Lung (tissue), 12 donors: ENCODE measurements around the gene MINAR1. TPM values are rescaled to one million over a fixed set of nuclear protein-coding genes. Genes with fewer than 3 reads are reported as not detected.
"Not testable (repeated sequence)": the region's sequence is repeated elsewhere in the genome, so short reads cannot be mapped to it uniquely, and the experiment has no call there.

Source experiments
- ATAC-seq: fragments of 200-7000 bp; cut with Tn5 transposase; one replicate; pipeline ENCODE4 v1.9.1; 2020; ENCODE audit warnings: moderate number of reproducible peaks; ENCODE audit not compliant: insufficient read depth, low FRiP score
- DNase-seq, 3 donors: peaks; one replicate each; pipeline ENCODE4 v3.0.0-alpha.2; 2013 to 2017
- H3K27ac ChIP-seq, 2 donors: one replicate each; pipeline ENCODE4 v1.5.1; 2013; ENCODE audit warnings: mild to moderate bottlenecking in 2 of 2, moderate library complexity in 2 of 2, control low read depth in 1 of 2, inconsistent platforms in 1 of 2, low read depth in 1 of 2, low read length in 1 of 2
- H3K27me3 ChIP-seq, 3 donors: one replicate each; pipeline ENCODE4 v1.5.1; 2013; ENCODE audit warnings: low read length in 2 of 3; ENCODE audit not compliant: control insufficient read depth in 3 of 3, insufficient read depth in 3 of 3
- H3K36me3 ChIP-seq, 4 donors: one replicate each; pipeline ENCODE4 v1.5.1; 2013; ENCODE audit warnings: low read length in 4 of 4, mild to moderate bottlenecking in 1 of 4, moderate library complexity in 1 of 4; ENCODE audit not compliant: control insufficient read depth in 4 of 4, insufficient read depth in 4 of 4
- H3K4me1 ChIP-seq, 5 donors: one replicate each; pipeline ENCODE4 v1.5.1; 2013; ENCODE audit warnings: low read length in 5 of 5, mild to moderate bottlenecking in 2 of 5, moderate library complexity in 1 of 5; ENCODE audit not compliant: control insufficient read depth in 5 of 5, insufficient read depth in 5 of 5
- H3K4me3 ChIP-seq: one replicate; pipeline ENCODE4 v1.5.1; 2013; ENCODE audit warnings: mild to moderate bottlenecking, control low read depth, moderate library complexity
- H3K9ac ChIP-seq, 2 donors: one replicate each; pipeline ENCODE4 v1.5.1; 2013; ENCODE audit warnings: low read length in 2 of 2, control low read depth in 1 of 2; ENCODE audit not compliant: insufficient read depth in 1 of 2
- H3K9me3 ChIP-seq, 4 donors: one replicate each; pipeline ENCODE4 v1.5.1; 2013; ENCODE audit warnings: low read length in 3 of 4, mild to moderate bottlenecking in 1 of 4, moderate library complexity in 1 of 4; ENCODE audit not compliant: control insufficient read depth in 4 of 4, insufficient read depth in 3 of 4
- WGBS, 2 donors: extraction: QIAGEN DNeasy Blood & Tissue Kit; methylation state at CpG; one replicate each; pipeline ENCODE4 v1.1.7; 2013; 5-methylcytosine and 5-hydroxymethylcytosine counted together
- polyA plus RNA-seq, 2 donors: library from polyadenylated mRNA; stranded (reverse); fragments of 200-250 nt; gene quantifications; one replicate each; pipeline ENCODE4 v1.2.1, GENCODE V29; 2013
- total RNA-seq, 2 donors: library from RNA; depleted of rRNA in 1 of 2; stranded (reverse); fragments of >200 nt in 1 of 2; gene quantifications; one replicate each; pipeline ENCODE4 v1.2.1, GENCODE V29; 2014 to 2021
- TF ChIP-seq, protein P1 (sequence below): IDR thresholded peaks from 2 replicates; pipeline ENCODE4 v1.5.1; 2012; ENCODE audit warnings: mild to moderate bottlenecking; ENCODE audit errors: control extremely low read depth, extremely low read depth
- donor health status: control.
- donor health status: control.
- donor health status: Bipolar disorder and iron deficiency.
- donor health status: healthy.
- donor health status: DM: yes; HTN: yes; CAD: no.

Gene MINAR1
- total and polyA plus RNA-seq, 4 donors = 0.10 to 0.37 (median 0.25) TPM

DNA sequence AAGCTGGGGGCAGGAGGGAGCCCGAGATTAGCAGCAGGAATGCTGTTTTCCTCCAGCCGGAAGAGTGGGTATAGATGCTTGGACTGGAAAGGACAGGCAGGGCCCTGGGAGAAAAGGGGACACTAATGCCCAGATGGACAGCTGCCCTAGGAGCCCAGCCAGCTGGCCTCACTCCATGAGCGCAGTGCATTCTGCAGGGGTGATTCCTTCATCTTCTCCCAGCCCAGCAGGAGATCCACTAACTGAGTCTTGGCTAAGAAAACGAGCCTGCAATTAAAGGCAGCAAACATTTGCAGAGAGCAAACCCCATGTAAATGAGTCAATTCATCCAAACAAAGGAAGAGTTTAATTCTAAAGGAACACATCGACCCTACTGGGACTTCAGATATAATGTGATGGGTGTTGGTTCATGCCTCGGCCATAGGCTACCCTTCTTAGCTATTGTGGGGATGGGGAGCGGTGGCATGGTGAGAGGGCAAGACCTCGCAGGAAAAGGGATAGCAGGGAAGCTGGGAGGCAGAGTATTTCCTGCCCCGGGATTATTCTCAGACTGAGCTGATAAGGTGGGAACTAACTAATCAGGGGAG is 13.3 kb upstream of the MINAR1 start:
- ATAC-seq (no peak), DNase-seq (peak; percentile 18 to 32 (median 23))
- Histone ChIP-seq H3K4me3 (no peak overlapping the region), H3K4me1 (peaks cover 0 to 3% (median 0%) of the 10 kb centered on the region in 5 donors), H3K27ac (no peak overlapping the region), H3K9me3 (no peaks in the 10 kb centered on the region), H3K9ac (no peak overlapping the region), H3K36me3 (no peaks in the 10 kb centered on the region), H3K27me3 (no peaks in the 10 kb centered on the region)
- TF ChIP-seq, protein P1, sequence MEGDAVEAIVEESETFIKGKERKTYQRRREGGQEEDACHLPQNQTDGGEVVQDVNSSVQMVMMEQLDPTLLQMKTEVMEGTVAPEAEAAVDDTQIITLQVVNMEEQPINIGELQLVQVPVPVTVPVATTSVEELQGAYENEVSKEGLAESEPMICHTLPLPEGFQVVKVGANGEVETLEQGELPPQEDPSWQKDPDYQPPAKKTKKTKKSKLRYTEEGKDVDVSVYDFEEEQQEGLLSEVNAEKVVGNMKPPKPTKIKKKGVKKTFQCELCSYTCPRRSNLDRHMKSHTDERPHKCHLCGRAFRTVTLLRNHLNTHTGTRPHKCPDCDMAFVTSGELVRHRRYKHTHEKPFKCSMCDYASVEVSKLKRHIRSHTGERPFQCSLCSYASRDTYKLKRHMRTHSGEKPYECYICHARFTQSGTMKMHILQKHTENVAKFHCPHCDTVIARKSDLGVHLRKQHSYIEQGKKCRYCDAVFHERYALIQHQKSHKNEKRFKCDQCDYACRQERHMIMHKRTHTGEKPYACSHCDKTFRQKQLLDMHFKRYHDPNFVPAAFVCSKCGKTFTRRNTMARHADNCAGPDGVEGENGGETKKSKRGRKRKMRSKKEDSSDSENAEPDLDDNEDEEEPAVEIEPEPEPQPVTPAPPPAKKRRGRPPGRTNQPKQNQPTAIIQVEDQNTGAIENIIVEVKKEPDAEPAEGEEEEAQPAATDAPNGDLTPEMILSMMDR = no peak
- WGBS, 2 donors = 60 to 72% methylated on average over 9 of the region's 9 CpGs

DNA sequence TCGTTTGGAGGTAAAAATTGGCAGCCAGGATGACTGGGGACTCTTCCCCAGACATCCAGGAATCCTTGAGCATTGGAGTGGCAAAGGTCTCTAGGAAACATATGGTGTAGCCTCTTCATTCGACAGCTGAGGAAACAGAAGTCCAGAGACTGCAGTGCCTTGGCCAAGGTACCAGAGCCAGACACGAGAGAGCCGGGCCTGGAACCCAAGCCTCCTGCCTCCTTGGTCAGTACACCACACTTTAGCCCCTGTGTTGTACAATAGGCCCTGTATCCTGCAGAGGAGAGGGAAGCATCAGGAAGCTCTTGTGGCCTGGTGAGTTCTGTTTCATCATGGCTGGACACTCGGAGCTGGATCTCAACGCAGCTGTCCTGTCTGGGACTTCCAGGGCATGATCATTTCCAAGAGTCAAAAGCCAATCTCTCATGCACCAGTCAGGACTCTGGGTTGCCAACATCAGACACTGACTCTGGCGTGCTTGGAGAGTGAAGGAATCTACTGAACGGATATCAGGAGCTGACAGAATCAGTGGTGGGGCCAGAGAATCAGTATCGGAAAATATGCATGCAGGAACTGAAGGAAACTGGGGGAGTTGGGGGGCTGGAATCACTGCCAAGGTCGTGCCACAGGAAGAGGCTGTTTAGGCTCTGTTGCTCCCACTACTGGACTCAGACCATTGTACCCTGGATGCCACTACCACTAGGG is 6.4 kb upstream of the MINAR1 start:
- WGBS, 2 donors = 82 to 84% methylated on average over 10 of the region's 10 CpGs
- no peak overlapping the region for H3K4me3 ChIP-seq
- TF ChIP-seq, protein P1 = no peak
- H3K9me3 ChIP-seq = peaks cover 0 to 4% (median 0%) of the 10 kb centered on the region in 4 donors
- no peak for ATAC-seq
- no peak for DNase-seq
- H3K36me3 ChIP-seq = no peaks in the 10 kb centered on the region
- H3K27ac ChIP-seq = no peak overlapping the region
- H3K4me1 ChIP-seq = no peaks in the 10 kb centered on the region
- no peak overlapping the region for H3K9ac ChIP-seq
- H3K27me3 ChIP-seq = peaks cover 0 to 37% (median 29%) of the 10 kb centered on the region in 3 donors

DNA sequence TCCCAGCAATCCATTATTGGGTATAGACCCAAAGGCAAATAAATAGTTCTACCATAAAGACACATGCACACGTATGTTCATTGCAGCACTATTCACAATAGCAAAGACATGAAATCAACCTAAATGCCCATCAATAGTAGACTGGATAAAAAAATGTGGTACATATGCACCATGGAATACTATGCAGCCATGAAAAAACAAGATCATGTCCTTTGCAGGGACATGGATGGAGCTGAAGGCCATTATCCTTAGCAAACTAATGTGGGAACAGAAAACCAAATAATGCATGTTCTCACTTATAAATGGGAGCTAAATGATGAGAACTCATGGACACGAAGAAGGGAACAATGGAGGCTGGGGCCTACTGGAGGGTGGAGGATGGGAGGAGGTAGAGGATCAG is 5.2 kb upstream of the MINAR1 start:
- peaks cover 8 to 46% (median 36%) of the 10 kb centered on the region in 3 donors for H3K27me3 ChIP-seq
- not testable (repeated sequence) for H3K27ac ChIP-seq, H3K4me1 ChIP-seq, ATAC-seq, DNase-seq, H3K9ac ChIP-seq, H3K4me3 ChIP-seq, H3K36me3 ChIP-seq, H3K9me3 ChIP-seq
- 92 to 97% methylated on average over 2 of the region's 2 CpGs for WGBS, 2 donors

DNA sequence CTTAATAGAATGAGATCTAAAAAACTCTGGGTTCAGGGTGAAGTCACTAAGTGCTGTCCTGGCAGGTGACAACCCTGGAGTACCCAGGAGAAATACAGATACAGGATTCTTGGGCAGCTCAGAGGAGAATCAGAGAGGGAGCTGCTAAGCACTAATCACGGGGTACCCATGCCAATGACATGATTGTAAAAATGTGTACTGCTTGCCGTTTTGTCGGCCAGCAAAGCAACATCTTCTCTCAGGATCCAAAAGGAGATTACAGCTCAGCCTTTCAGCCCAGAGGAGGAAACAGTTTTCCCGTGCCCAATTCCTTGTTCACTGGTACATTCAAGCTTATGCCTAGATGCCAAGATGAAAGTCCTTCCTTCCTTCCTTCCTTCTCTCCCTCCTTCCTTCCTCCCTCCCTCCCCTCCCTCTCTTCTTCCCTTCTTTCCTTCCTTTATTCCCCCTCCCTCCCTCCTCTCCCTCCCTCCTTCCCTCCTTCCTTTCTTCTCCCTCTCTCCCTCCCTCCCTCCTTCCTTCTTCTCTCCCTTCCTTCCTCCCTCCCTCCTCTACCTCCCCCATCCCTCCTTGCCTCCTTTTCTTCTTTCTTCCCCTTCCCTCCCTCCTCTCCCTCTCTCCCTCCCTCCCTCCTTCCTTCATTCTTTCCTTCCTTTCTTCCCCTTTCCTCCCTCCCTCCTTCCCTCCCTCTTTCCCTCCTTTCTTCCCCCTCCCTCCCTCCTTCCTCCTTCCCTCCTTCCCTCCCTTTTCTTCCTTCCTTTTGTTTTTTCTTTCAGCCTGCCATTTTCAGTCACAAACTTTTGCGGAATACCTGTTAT is 4.1 kb upstream of the MINAR1 start:
- WGBS, 2 donors = 67 to 68% methylated on average over 5 of the region's 5 CpGs
- ATAC-seq = no peak
- H3K36me3 ChIP-seq = no peaks in the 10 kb centered on the region

More for the DNA sequence above, 4.1 kb upstream of the MINAR1 start:
- no peak overlapping the region for H3K4me3 ChIP-seq
- peaks cover 14 to 55% (median 41%) of the 10 kb centered on the region in 3 donors for H3K27me3 ChIP-seq
- DNase-seq = no peak
- peaks cover 0 to 7% (median 0%) of the 10 kb centered on the region in 4 donors for H3K9me3 ChIP-seq
- H3K27ac ChIP-seq = no peak overlapping the region
- H3K9ac ChIP-seq = no peak overlapping the region
- peaks cover 0 to 17% (median 0%) of the 10 kb centered on the region in 5 donors for H3K4me1 ChIP-seq
- TF ChIP-seq, protein P1 = no peak
